ENCODE results near the gene PRKG1.

PRKG1 gene

GRCh38 chr10:51077074-51077473 lies 2.8 kb downstream of the PRKG1 start:
- DNase-seq: no peak

- DNase-seq: no peak
Observed at GRCh38 chr10:51077507-51077906, 3.2 kb downstream of the PRKG1 start.

GRCh38 chr10:51079331-51079730 lies 5.0 kb downstream of the PRKG1 start:
- DNase-seq: no peak

- DNase-seq: no peak
Observed at GRCh38 chr10:51079766-51080165, 5.5 kb downstream of the PRKG1 start.

- no peak for DNase-seq
Observed at GRCh38 chr10:51080311-51081006, 6.2 kb downstream of the PRKG1 start.

GRCh38 chr10:51082857-51083256 lies 8.6 kb downstream of the PRKG1 start:
- DNase-seq: no peak

- no peak for DNase-seq
Observed at GRCh38 chr10:51083356-51083853, 9.1 kb downstream of the PRKG1 start.

GRCh38 chr10:51085204-51085603 lies 10.9 kb downstream of the PRKG1 start:
- no peak for DNase-seq

GRCh38 chr10:51086710-51087109 lies 12.4 kb downstream of the PRKG1 start:
- no peak for DNase-seq

GRCh38 chr10:51087114-51087513 lies 12.8 kb downstream of the PRKG1 start:
- DNase-seq: no peak

GRCh38 chr10:51090190-51090589 lies 15.9 kb downstream of the PRKG1 start:
- no peak for DNase-seq

- no peak for DNase-seq
Observed at GRCh38 chr10:51092402-51092801, 18.1 kb downstream of the PRKG1 start.

- no peak for DNase-seq
Observed at GRCh38 chr10:51095444-51095843, 21.2 kb downstream of the PRKG1 start.

GRCh38 chr10:51097546-51097945 lies 23.3 kb downstream of the PRKG1 start:
- DNase-seq: no peak

GRCh38 chr10:51100221-51100620 lies 25.9 kb downstream of the PRKG1 start:
- DNase-seq: no peak

- DNase-seq: no peak
Observed at GRCh38 chr10:51103554-51104217, 29.4 kb downstream of the PRKG1 start.

- DNase-seq: no peak
Observed at GRCh38 chr10:51106311-51106945, 32.1 kb downstream of the PRKG1 start.

- no peak for DNase-seq
Observed at GRCh38 chr10:51108406-51108805, 34.1 kb downstream of the PRKG1 start.

- no peak for DNase-seq
Observed at GRCh38 chr10:51109801-51110533, 35.7 kb downstream of the PRKG1 start.

- DNase-seq: no peak
Observed at GRCh38 chr10:51112013-51112412, 37.7 kb downstream of the PRKG1 start.

- no peak for DNase-seq
Observed at GRCh38 chr10:51113007-51113406, 38.7 kb downstream of the PRKG1 start.

GRCh38 chr10:51117053-51117660 lies 42.9 kb downstream of the PRKG1 start:
- DNase-seq: no peak

- no peak for DNase-seq
Observed at GRCh38 chr10:51117794-51118193, 43.5 kb downstream of the PRKG1 start.

All from activated gamma-delta T cell (primary cell).